ENCODE data around the gene ARSA.

ARSA gene

GRCh38 chr22:50599816-50600455, 28.0 kb downstream of the ARSA start:
- ATAC-seq (ENCODE audit: low read depth), result peak; percentile 85
- Mint-ChIP-seq H3K36me3 (peaks cover 9% of the 10 kb centered on the region), H3K27ac (no peak overlapping the region), H3K4me3 (peak overlapping the region; percentile 14), H3K4me1 (peaks cover 2% of the 10 kb centered on the region), H3K9me3 (no peaks in the 10 kb centered on the region), H3K27me3 (peaks cover 16% of the 10 kb centered on the region)
- peak; percentile 63 to 85 for DNase-seq (ENCODE audit: low spot score in 2 of 2)

- no peak overlapping the region for H3K4me3 Mint-ChIP-seq
- peaks cover 2% of the 10 kb centered on the region for H3K4me1 Mint-ChIP-seq
- peaks cover 11% of the 10 kb centered on the region for H3K36me3 Mint-ChIP-seq
- no peaks in the 10 kb centered on the region for H3K9me3 Mint-ChIP-seq
- H3K27ac Mint-ChIP-seq, result no peak overlapping the region
- DNase-seq (ENCODE audit: low spot score in 2 of 2) (no peak), ATAC-seq (ENCODE audit: low read depth) (no peak)
- peaks cover 10% of the 10 kb centered on the region for H3K27me3 Mint-ChIP-seq
Measured at GRCh38 chr22:50597097-50597496, 30.9 kb downstream of the ARSA start.

GRCh38 chr22:50595189-50595588, 32.8 kb downstream of the ARSA start:
- peaks cover 4% of the 10 kb centered on the region for H3K27me3 Mint-ChIP-seq
- DNase-seq (ENCODE audit: low spot score in 2 of 2) (no peak), ATAC-seq (ENCODE audit: low read depth) (no peak)
- H3K36me3 Mint-ChIP-seq, result peaks cover 14% of the 10 kb centered on the region
- no peaks in the 10 kb centered on the region for H3K9me3 Mint-ChIP-seq
- no peaks in the 10 kb centered on the region for H3K4me1 Mint-ChIP-seq
- H3K27ac Mint-ChIP-seq, result no peak overlapping the region
- no peak overlapping the region for H3K4me3 Mint-ChIP-seq

- Mint-ChIP-seq H3K4me3 (no peak overlapping the region), H3K27ac (no peak overlapping the region), H3K36me3 (peaks cover 5% of the 10 kb centered on the region), H3K4me1 (peaks cover 3% of the 10 kb centered on the region), H3K27me3 (no peaks in the 10 kb centered on the region), H3K9me3 (no peaks in the 10 kb centered on the region)
- no peak for DNase-seq (ENCODE audit: low spot score in 2 of 2)
- ATAC-seq (ENCODE audit: low read depth), result no peak
Measured at GRCh38 chr22:50587407-50587806, 40.5 kb downstream of the ARSA start.

GRCh38 chr22:50586416-50586815, 41.5 kb downstream of the ARSA start:
- Mint-ChIP-seq H3K27me3 (no peaks in the 10 kb centered on the region), H3K4me3 (no peak overlapping the region), H3K27ac (no peak overlapping the region), H3K4me1 (peaks cover 3% of the 10 kb centered on the region), H3K9me3 (no peaks in the 10 kb centered on the region), H3K36me3 (peaks cover 2% of the 10 kb centered on the region)
- no peak for DNase-seq (ENCODE audit: low spot score in 2 of 2)
- no peak for ATAC-seq (ENCODE audit: low read depth)

- Mint-ChIP-seq H3K9me3 (no peaks in the 10 kb centered on the region), H3K4me1 (peaks cover 3% of the 10 kb centered on the region), H3K4me3 (no peak overlapping the region), H3K27ac (no peak overlapping the region), H3K27me3 (no peaks in the 10 kb centered on the region), H3K36me3 (no peaks in the 10 kb centered on the region)
- DNase-seq (ENCODE audit: low spot score in 2 of 2) (no peak), ATAC-seq (ENCODE audit: low read depth) (no peak)
Measured at GRCh38 chr22:50585781-50586180, 42.2 kb downstream of the ARSA start.

GRCh38 chr22:50585238-50585637, 42.7 kb downstream of the ARSA start:
- ATAC-seq (ENCODE audit: low read depth) (no peak), DNase-seq (ENCODE audit: low spot score in 2 of 2) (no peak)
- no peaks in the 10 kb centered on the region for H3K27me3 Mint-ChIP-seq
- H3K9me3 Mint-ChIP-seq, result no peaks in the 10 kb centered on the region
- no peaks in the 10 kb centered on the region for H3K36me3 Mint-ChIP-seq
- no peak overlapping the region for H3K27ac Mint-ChIP-seq
- H3K4me3 Mint-ChIP-seq, result no peak overlapping the region
- H3K4me1 Mint-ChIP-seq, result peaks cover 3% of the 10 kb centered on the region

- Mint-ChIP-seq H3K27me3 (no peaks in the 10 kb centered on the region), H3K4me3 (peak overlapping the region; percentile 92), H3K4me1 (peaks cover 7% of the 10 kb centered on the region), H3K36me3 (no peaks in the 10 kb centered on the region), H3K9me3 (no peaks in the 10 kb centered on the region), H3K27ac (no peak overlapping the region)
- DNase-seq (ENCODE audit: low spot score in 2 of 2) (no peak), ATAC-seq (ENCODE audit: low read depth) (no peak)
Measured at GRCh38 chr22:50584106-50585096, 43.6 kb downstream of the ARSA start.

GRCh38 chr22:50583294-50583861, 44.6 kb downstream of the ARSA start:
- peak overlapping the region; percentile 96 for H3K27ac Mint-ChIP-seq
- H3K9me3 Mint-ChIP-seq, result no peaks in the 10 kb centered on the region
- peak overlapping the region; percentile 92 for H3K4me3 Mint-ChIP-seq
- no peak for DNase-seq (ENCODE audit: low spot score in 2 of 2)
- ATAC-seq (ENCODE audit: low read depth), result peak; percentile 13
- H3K4me1 Mint-ChIP-seq, result peaks cover 8% of the 10 kb centered on the region
- no peaks in the 10 kb centered on the region for H3K36me3 Mint-ChIP-seq
- H3K27me3 Mint-ChIP-seq, result no peaks in the 10 kb centered on the region

- Mint-ChIP-seq H3K4me1 (peaks cover 8% of the 10 kb centered on the region), H3K36me3 (no peaks in the 10 kb centered on the region), H3K27me3 (no peaks in the 10 kb centered on the region), H3K27ac (peak within 1 kb of the TSS; percentile 96), H3K9me3 (no peaks in the 10 kb centered on the region), H3K4me3 (peak within 1 kb of the TSS; percentile 92)
- DNase-seq (ENCODE audit: low spot score in 2 of 2) (peak; percentile 96 to 97), ATAC-seq (ENCODE audit: low read depth) (peak; percentile 89)
Measured at GRCh38 chr22:50582493-50583293, 45.3 kb downstream of the ARSA start, which contains the start of gene CHKB. Gene CHKB, minus strand, starts transcription at chr22:50582849. Its CDS starts 68 bp downstream, at chr22:50582781.

- peaks cover 1% of the 10 kb centered on the region for H3K36me3 Mint-ChIP-seq
- peak in 1 of 2 donors; percentile 12 for DNase-seq (ENCODE audit: low spot score in 2 of 2)
- peak overlapping the region; percentile 92 for H3K4me3 Mint-ChIP-seq
- H3K27me3 Mint-ChIP-seq, result no peaks in the 10 kb centered on the region
- ATAC-seq (ENCODE audit: low read depth), result no peak
- peak overlapping the region; percentile 96 for H3K27ac Mint-ChIP-seq
- peaks cover 10% of the 10 kb centered on the region for H3K4me1 Mint-ChIP-seq
- no peaks in the 10 kb centered on the region for H3K9me3 Mint-ChIP-seq
Measured at GRCh38 chr22:50581950-50582492, 45.9 kb downstream of the ARSA start.

- Mint-ChIP-seq H3K36me3 (peaks cover 1% of the 10 kb centered on the region), H3K27me3 (no peaks in the 10 kb centered on the region), H3K9me3 (no peaks in the 10 kb centered on the region), H3K4me1 (peaks cover 10% of the 10 kb centered on the region), H3K4me3 (peak overlapping the region; percentile 92), H3K27ac (peak overlapping the region; percentile 96)
- ATAC-seq (ENCODE audit: low read depth), result no peak
- no peak for DNase-seq (ENCODE audit: low spot score in 2 of 2)
Measured at GRCh38 chr22:50581031-50581949, 46.7 kb downstream of the ARSA start.
